Endodermal cell (in vitro differentiated cells): ENCODE measurements around the gene RALGPS1. TPM values are rescaled to one million over a fixed set of nuclear protein-coding genes. Genes with fewer than 3 reads are reported as not detected.
A peak's percentile ranks its signal among the peaks of the same experiment; 100 is the strongest.

Experiments
- DNase-seq: peaks from one replicate; pipeline ENCODE4 v3.0.0-alpha.2; 2017
- H3K27ac ChIP-seq: 2 replicates; pipeline ENCODE4 v1.5.1; 2013; ENCODE audit warnings: mild to moderate bottlenecking, low read depth, low read length, moderate library complexity
- H3K27me3 ChIP-seq: 2 replicates; pipeline ENCODE4 v1.6.1; 2013; ENCODE audit warnings: mild to moderate bottlenecking, low read length, moderate library complexity; ENCODE audit not compliant: insufficient read depth, control insufficient read depth, poor library complexity, severe bottlenecking
- H3K36me3 ChIP-seq: 2 replicates; pipeline ENCODE4 v1.7.0; 2013; ENCODE audit warnings: mild to moderate bottlenecking, low read length, moderate library complexity; ENCODE audit not compliant: control insufficient read depth, insufficient read depth
- H3K4me1 ChIP-seq: one replicate; pipeline ENCODE4 v1.7.0; 2013; ENCODE audit warnings: low read length; ENCODE audit not compliant: control insufficient read depth, insufficient read depth
- H3K4me3 ChIP-seq: 2 replicates; pipeline ENCODE4 v1.5.1; 2013; ENCODE audit warnings: mild to moderate bottlenecking, low read length, moderate library complexity
- H3K9ac ChIP-seq: 2 replicates; pipeline ENCODE4 v1.6.1; 2013; ENCODE audit warnings: mild to moderate bottlenecking, low read length, moderate library complexity; ENCODE audit not compliant: poor library complexity, severe bottlenecking; ENCODE audit errors: extremely low read depth
- H3K9me3 ChIP-seq: 2 replicates; pipeline ENCODE4 v1.6.1; 2013; ENCODE audit warnings: mild to moderate bottlenecking, low read length, moderate library complexity; ENCODE audit not compliant: control insufficient read depth
- H3K27ac Mint-ChIP-seq: 2 replicates; pipeline ENCODE4 v1.8.0; 2020; ENCODE audit warnings: mixed read lengths
- H3K27me3 Mint-ChIP-seq: 2 replicates; pipeline ENCODE4 v1.8.0; 2021; ENCODE audit warnings: mild to moderate bottlenecking, mixed read lengths; ENCODE audit not compliant: insufficient read depth
- H3K36me3 Mint-ChIP-seq: 2 replicates; pipeline ENCODE4 v1.8.0; 2020; ENCODE audit warnings: low read depth, mixed read lengths
- H3K4me1 Mint-ChIP-seq: 2 replicates; pipeline ENCODE4 v1.8.0; 2020; ENCODE audit warnings: mixed read lengths
- H3K4me3 Mint-ChIP-seq: 2 replicates; pipeline ENCODE4 v1.8.0; 2020; ENCODE audit warnings: mild to moderate bottlenecking, moderate library complexity, mixed read lengths
- H3K9me3 Mint-ChIP-seq: 2 replicates; pipeline ENCODE4 v1.8.0; 2020; ENCODE audit warnings: mild to moderate bottlenecking, mixed read lengths
- WGBS, 2 experiments: methylation state at CpG; one replicate each; pipeline versions ENCODE4 v1.1.5 to v1.1.7; 2013; ENCODE audit warnings: missing lambda C conversion rate in 2 of 2, mixed read lengths in 1 of 2; ENCODE audit not compliant: insufficient coverage in 1 of 2, insufficient read length in 1 of 2; 5-methylcytosine and 5-hydroxymethylcytosine counted together
- total RNA-seq, 2 donors: library from RNA; stranded (reverse); fragmentation: NEBNext Ultra II Directional in 1 of 2; extraction: Animal tissue kit (Norgen Biotek cat#: 25700) in 1 of 2; gene quantifications; 2 replicates in 1 of 2; 3 replicates in 1 of 2; pipeline ENCODE4 v1.2.1, GENCODE V29; 2021
- TF ChIP-seq, protein P1 (sequence below): fragments of 200-600 bp; sonication (generic); conservative IDR thresholded peaks from 2 replicates; pipeline ENCODE4 v1.5.0; 2021; ENCODE audit warnings: antibody characterized with exemption, mild to moderate bottlenecking

The RALGPS1 gene
- total RNA-seq, 2 donors from 2014 or later = 23.3 to 25.0 TPM

DNA sequence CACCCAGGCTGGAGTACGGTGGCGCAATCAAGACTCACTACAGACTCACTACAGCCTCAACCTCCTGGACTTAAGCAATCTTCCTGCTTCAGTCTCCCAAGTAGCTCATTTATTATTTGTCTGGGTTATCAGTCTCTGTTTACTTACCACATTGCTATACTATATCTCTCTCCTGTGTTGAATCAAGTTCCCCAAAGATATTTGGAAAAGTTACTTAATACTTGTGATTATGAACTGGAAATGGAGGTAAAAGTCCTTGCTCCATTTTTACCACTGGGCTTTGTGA, 152.2 kb downstream of the RALGPS1 start:
- H3K27ac ChIP-seq = no peak overlapping the region
- H3K9me3 ChIP-seq = peaks cover 5% of the 10 kb centered on the region
- Mint-ChIP-seq H3K4me1 (peaks cover 7% of the 10 kb centered on the region), H3K36me3 (peaks cover 9% of the 10 kb centered on the region), H3K9me3 (peaks cover 2% of the 10 kb centered on the region), H3K27me3 (no peaks in the 10 kb centered on the region), H3K27ac (no peak overlapping the region), H3K4me3 (no peak overlapping the region)
- no peak overlapping the region for H3K4me3 ChIP-seq
- H3K4me1 ChIP-seq = no peaks in the 10 kb centered on the region
- no peak overlapping the region for H3K9ac ChIP-seq
- 97 to 100% methylated on average over 2 of the region's 2 CpGs for WGBS, 2 experiments
- H3K27me3 ChIP-seq = no peaks in the 10 kb centered on the region
- H3K36me3 ChIP-seq = no peaks in the 10 kb centered on the region
- TF ChIP-seq, protein P1, sequence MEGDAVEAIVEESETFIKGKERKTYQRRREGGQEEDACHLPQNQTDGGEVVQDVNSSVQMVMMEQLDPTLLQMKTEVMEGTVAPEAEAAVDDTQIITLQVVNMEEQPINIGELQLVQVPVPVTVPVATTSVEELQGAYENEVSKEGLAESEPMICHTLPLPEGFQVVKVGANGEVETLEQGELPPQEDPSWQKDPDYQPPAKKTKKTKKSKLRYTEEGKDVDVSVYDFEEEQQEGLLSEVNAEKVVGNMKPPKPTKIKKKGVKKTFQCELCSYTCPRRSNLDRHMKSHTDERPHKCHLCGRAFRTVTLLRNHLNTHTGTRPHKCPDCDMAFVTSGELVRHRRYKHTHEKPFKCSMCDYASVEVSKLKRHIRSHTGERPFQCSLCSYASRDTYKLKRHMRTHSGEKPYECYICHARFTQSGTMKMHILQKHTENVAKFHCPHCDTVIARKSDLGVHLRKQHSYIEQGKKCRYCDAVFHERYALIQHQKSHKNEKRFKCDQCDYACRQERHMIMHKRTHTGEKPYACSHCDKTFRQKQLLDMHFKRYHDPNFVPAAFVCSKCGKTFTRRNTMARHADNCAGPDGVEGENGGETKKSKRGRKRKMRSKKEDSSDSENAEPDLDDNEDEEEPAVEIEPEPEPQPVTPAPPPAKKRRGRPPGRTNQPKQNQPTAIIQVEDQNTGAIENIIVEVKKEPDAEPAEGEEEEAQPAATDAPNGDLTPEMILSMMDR = no peak
- DNase-seq = no peak

DNA sequence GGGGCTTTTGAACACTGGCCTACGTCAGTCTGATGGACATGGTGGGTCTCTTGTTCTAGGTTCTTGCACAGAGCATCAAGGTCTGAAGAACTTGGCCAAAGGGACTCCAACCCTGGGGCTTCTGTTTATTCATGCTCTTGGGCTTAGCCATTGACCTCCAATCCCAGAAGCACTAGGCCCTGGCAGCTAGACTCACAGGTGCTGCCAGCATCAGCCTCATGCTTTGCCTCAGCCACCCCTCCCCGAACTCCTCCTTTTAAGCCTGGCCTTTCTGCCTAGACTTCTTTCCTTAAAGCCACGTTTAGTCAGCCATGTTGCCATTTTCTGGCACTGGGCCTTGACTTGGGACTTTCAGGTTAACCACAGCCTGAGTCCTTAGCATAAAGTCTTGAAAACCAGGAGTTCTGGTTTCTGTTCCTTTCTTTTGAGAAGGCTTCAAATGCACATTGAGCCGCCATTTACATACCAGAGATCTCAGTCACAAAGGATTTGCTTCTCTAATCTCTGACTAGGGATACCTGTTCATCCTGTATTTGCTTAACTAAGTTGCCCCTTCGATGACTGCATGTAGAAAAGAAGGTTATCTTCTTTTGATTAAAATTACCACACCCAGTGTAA, 153.1 kb downstream of the RALGPS1 start:
- H3K4me1 ChIP-seq = no peaks in the 10 kb centered on the region
- no peak overlapping the region for H3K27ac ChIP-seq
- no peak overlapping the region for H3K4me3 Mint-ChIP-seq
- H3K9ac ChIP-seq = no peak overlapping the region
- H3K4me3 ChIP-seq = no peak overlapping the region
- DNase-seq = no peak
- no peaks in the 10 kb centered on the region for H3K27me3 Mint-ChIP-seq
- H3K36me3 ChIP-seq = no peaks in the 10 kb centered on the region
- TF ChIP-seq, protein P1 = no peak
- H3K27me3 ChIP-seq = no peaks in the 10 kb centered on the region
- H3K4me1 Mint-ChIP-seq = peaks cover 7% of the 10 kb centered on the region
- peaks cover 16% of the 10 kb centered on the region for H3K36me3 Mint-ChIP-seq
- WGBS, 2 experiments = 84 to 92% methylated on average over 4 to 5 of the region's 5 CpGs
- H3K9me3 Mint-ChIP-seq = peaks cover 9% of the 10 kb centered on the region
- H3K27ac Mint-ChIP-seq = no peak overlapping the region
- peaks cover 11% of the 10 kb centered on the region for H3K9me3 ChIP-seq

DNA sequence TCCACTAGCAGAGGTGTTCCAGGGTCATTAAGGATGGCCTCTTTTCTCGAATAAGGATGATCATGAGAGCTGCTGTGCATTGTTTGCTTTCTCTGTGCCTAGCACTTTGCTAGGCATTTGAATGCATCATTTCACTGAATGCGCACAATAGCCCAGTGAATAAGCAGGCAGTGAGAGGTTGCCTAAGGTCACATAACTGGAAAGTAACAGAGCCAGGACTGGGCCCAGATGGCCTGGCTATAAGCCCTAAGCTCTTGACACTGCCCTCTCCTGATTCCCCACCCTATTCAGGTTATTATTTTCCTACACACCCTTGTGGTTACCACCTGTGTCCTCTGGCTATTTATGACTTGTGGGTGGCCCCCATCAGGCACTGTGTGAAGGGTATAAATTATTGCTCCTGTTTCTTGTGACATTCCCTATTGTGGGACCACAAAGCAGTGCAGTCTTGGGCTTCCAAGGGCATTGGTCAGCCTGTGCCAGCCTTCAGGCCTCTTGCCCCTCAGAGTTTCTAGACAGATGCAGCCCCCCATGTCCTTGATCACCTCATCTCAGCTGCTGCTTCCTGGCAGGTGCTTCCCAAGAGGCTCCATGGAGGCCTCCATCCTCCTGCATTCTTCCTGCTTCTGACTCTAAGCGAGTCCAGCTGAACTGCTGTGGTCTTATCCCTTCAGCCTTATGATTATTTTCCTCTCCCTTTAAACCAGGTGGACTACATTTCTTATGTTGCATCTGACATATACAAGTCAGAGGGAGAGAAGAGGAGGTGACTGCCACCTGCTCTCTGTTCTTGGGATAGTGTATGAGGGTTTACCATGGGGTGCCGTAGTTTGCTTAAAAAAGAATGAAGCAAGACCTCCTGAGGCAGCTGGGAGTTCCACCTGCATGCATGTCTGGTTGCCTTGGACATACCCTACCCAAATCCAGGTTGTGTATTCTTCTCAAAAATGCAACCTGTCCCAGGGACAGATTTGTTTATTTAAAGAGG, 160.3 kb downstream of the RALGPS1 start:
- H3K27ac ChIP-seq = peak overlapping the region; percentile 92
- TF ChIP-seq, protein P1 = no peak
- no peaks in the 10 kb centered on the region for H3K36me3 ChIP-seq
- Mint-ChIP-seq H3K9me3 (peaks cover 11% of the 10 kb centered on the region), H3K36me3 (peaks cover 29% of the 10 kb centered on the region), H3K4me1 (peaks cover 36% of the 10 kb centered on the region), H3K27ac (no peak overlapping the region), H3K27me3 (no peaks in the 10 kb centered on the region), H3K4me3 (no peak overlapping the region)
- no peaks in the 10 kb centered on the region for H3K27me3 ChIP-seq
- WGBS, 2 experiments = 87 to 90% methylated on average over 1 to 4 of the region's 4 CpGs
- H3K4me1 ChIP-seq = peaks cover 13% of the 10 kb centered on the region
- H3K9me3 ChIP-seq = peaks cover 19% of the 10 kb centered on the region
- H3K9ac ChIP-seq = no peak overlapping the region
- no peak overlapping the region for H3K4me3 ChIP-seq
- no peak for DNase-seq
